Breast epithelium (tissue), 4 donors: ENCODE results near the gene TP53I11. TPM values are rescaled to one million over a fixed set of nuclear protein-coding genes. Genes with fewer than 3 reads are reported as not detected.

ENCODE experiments used
- DNase-seq, 2 donors: peaks; one replicate each; pipeline ENCODE4 v3.0.0-alpha.2; 2019; ENCODE audit warnings: low spot score in 2 of 2
- H3K27ac ChIP-seq, 2 donors: fragments of 200-600 bp; sonication (generic) in 1 of 2; one replicate each; pipeline ENCODE4 v1.5.1; 2016 to 2019; ENCODE audit warnings: mild to moderate bottlenecking in 1 of 2
- H3K27me3 ChIP-seq, 2 donors: fragments of 200-600 bp; sonication (generic) in 1 of 2; one replicate each; pipeline versions ENCODE4 v1.5.1 to v1.6.0; 2017 to 2019; ENCODE audit warnings: control low read depth in 1 of 2, mild to moderate bottlenecking in 1 of 2
- H3K36me3 ChIP-seq: fragments of 200-600 bp; one replicate; pipeline ENCODE4 v1.5.1; 2019
- H3K4me1 ChIP-seq, 2 donors: fragments of 200-600 bp; sonication (generic); one replicate each; pipeline ENCODE4 v1.5.1; 2016 to 2019; ENCODE audit warnings: control low read depth in 1 of 2
- H3K4me3 ChIP-seq, 3 donors: fragments of 200-600 bp; sonication (generic); 1 replicate in 2 of 3; 2 replicates in 1 of 3; pipeline ENCODE4 v1.5.1; 2016 to 2019; ENCODE audit warnings: mild to moderate bottlenecking in 3 of 3, moderate library complexity in 2 of 3
- H3K9me3 ChIP-seq, 2 donors: fragments of 200-600 bp; sonication (generic) in 1 of 2; one replicate each; pipeline ENCODE4 v1.5.1; 2016 to 2019; ENCODE audit warnings: control low read depth in 1 of 2
- CTCF ChIP-seq, 3 donors: fragments of 450-650 bp; IDR thresholded peaks; one replicate each; pipeline ENCODE4 v1.5.1; 2016 to 2017; ENCODE audit warnings: antibody characterized with exemption in 3 of 3, mild to moderate bottlenecking in 3 of 3, moderate library complexity in 3 of 3
- POLR2A ChIP-seq: fragments of 450-650 bp; IDR thresholded peaks from one replicate; pipeline ENCODE4 v1.6.1; 2016; ENCODE audit warnings: antibody characterized with exemption, mild to moderate bottlenecking, moderate library complexity
- POLR2AphosphoS5 ChIP-seq, 3 donors: sonication (generic); formaldehyde crosslinking; IDR thresholded peaks; one replicate each; pipeline ENCODE4 v1.6.1; 2017; ENCODE audit warnings: antibody characterized with exemption in 3 of 3
- intact Hi-C: fragments of 100-400 bp; cut with DNase I; formaldehyde crosslinking; loops from one replicate; pipeline ENCODE4 v1.15.1; 2023; ENCODE audit warnings: low total_unique reads
- total RNA-seq, 3 donors: library from RNA; depleted of rRNA; stranded (reverse); fragments of >200 nt; gene quantifications; one replicate each; pipeline ENCODE4 v1.1.0, GENCODE V29; 2016

Gene TP53I11
- total RNA-seq, 3 donors from 2014 or later = 30.7 to 91.1 (median 75.7) TPM

GRCh38 chr11:44988981-44989635 lies 38.4 kb upstream of the TP53I11 start:
- Histone ChIP-seq H3K4me1 (no peaks in the 10 kb centered on the region), H3K27me3 (no peaks in the 10 kb centered on the region), H3K27ac (no peak overlapping the region), H3K36me3 (no peaks in the 10 kb centered on the region), H3K9me3 (no peaks in the 10 kb centered on the region), H3K4me3 (no peak overlapping the region)
- TF ChIP-seq POLR2AphosphoS5 (IDR thresholded peaks at IDR 0.05) (no peak), CTCF (IDR thresholded peaks at IDR 0.05) (no peak)
- intact Hi-C loops = no loop called here
- DNase-seq = no peak

DNA sequence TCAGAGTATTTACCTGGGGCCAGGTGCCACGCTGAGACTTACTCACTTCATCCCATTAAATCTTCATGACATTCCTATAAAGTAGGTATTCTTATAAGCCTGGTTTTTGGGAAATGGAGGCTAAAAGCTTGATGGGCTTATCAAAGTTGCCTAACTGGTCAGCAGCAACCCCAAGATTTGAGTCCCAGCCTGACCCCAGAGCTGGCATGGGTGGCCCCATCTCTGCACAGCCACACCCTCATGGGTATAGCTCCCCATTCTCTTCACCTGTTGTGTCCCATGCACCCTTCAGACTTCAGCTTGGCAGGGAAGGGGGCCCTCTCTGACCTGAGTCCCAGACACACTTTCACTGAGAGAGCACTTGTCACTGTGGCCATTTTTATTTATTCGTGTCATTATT lies 37.4 kb upstream of the TP53I11 start:
- no peak for DNase-seq
- intact Hi-C loops = no loop called here
- no peak overlapping the region for H3K4me3 ChIP-seq
- no peaks in the 10 kb centered on the region for H3K36me3 ChIP-seq
- H3K9me3 ChIP-seq = no peaks in the 10 kb centered on the region
- H3K27ac ChIP-seq = no peak overlapping the region
- H3K4me1 ChIP-seq = no peaks in the 10 kb centered on the region
- no peaks in the 10 kb centered on the region for H3K27me3 ChIP-seq
- TF ChIP-seq CTCF (IDR thresholded peaks at IDR 0.05) (no peak), POLR2AphosphoS5 (IDR thresholded peaks at IDR 0.05) (no peak), POLR2A (no peak)

DNA sequence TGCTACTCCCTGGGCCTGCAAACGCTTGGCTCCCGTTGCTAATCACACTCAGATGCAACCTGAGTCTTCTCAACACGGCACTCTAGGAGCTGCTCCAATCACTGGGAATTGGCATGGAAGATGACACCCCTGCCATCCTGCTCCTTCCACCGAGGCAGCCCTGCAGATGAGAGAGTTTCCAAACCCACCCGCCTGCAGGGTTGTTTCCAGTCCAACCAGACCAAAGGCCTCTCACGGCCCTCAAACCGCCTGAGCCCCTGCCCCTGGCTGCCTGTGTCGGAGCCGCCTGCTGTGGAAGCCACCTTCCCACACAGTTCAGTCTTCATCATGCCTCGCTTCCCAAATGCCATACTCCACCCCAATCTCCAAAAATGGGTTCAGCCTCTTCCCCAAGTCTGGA lies 36.8 kb upstream of the TP53I11 start:
- intact Hi-C loops = no loop called here
- Histone ChIP-seq H3K4me3 (no peak overlapping the region), H3K27me3 (no peaks in the 10 kb centered on the region), H3K36me3 (no peaks in the 10 kb centered on the region), H3K4me1 (no peaks in the 10 kb centered on the region), H3K27ac (no peak overlapping the region), H3K9me3 (no peaks in the 10 kb centered on the region)
- TF ChIP-seq POLR2A = no peak
- TF ChIP-seq CTCF (IDR thresholded peaks at IDR 0.05) = no peak
- TF ChIP-seq POLR2AphosphoS5 (IDR thresholded peaks at IDR 0.05) = no peak
- DNase-seq = no peak

- no peaks in the 10 kb centered on the region for H3K27me3 ChIP-seq
- no peaks in the 10 kb centered on the region for H3K4me1 ChIP-seq
- no peak overlapping the region for H3K4me3 ChIP-seq
- H3K27ac ChIP-seq = no peak overlapping the region
- H3K9me3 ChIP-seq = no peaks in the 10 kb centered on the region
- no peak for DNase-seq
- no peak for TF ChIP-seq POLR2A
- TF ChIP-seq POLR2AphosphoS5 (IDR thresholded peaks at IDR 0.05) = no peak
- TF ChIP-seq CTCF (IDR thresholded peaks at IDR 0.05) = no peak
- intact Hi-C loops = no loop called here
- no peaks in the 10 kb centered on the region for H3K36me3 ChIP-seq
These were observed 35.6 kb upstream of the TP53I11 start for GRCh38 chr11:44986315-44986714.

GRCh38 chr11:44985721-44986120 lies 35.0 kb upstream of the TP53I11 start:
- Histone ChIP-seq H3K27me3 (no peaks in the 10 kb centered on the region), H3K4me3 (no peak overlapping the region), H3K27ac (no peak overlapping the region), H3K36me3 (no peaks in the 10 kb centered on the region), H3K9me3 (no peaks in the 10 kb centered on the region), H3K4me1 (no peaks in the 10 kb centered on the region)
- TF ChIP-seq POLR2AphosphoS5 (IDR thresholded peaks at IDR 0.05) (no peak), CTCF (IDR thresholded peaks at IDR 0.05) (no peak), POLR2A (no peak)
- DNase-seq = peak in 1 of 2 donors; percentile 27
- intact Hi-C loops = no loop called here
